Gastroesophageal sphincter (tissue), 3 donors: ENCODE results near the gene GALNT17.

ENCODE experiments used
- CTCF ChIP-seq, 4 experiments: fragments of 200-600 bp in 2 of 4; fragments of 450-650 bp in 2 of 4; sonication (generic) in 1 of 4; IDR thresholded peaks; one replicate each; pipeline ENCODE4 v1.5.1; 2017 to 2019; ENCODE audit warnings: antibody characterized with exemption in 4 of 4, mild to moderate bottlenecking in 2 of 4, moderate library complexity in 2 of 4
- POLR2A ChIP-seq, 2 donors: fragments of 450-650 bp; IDR thresholded peaks; one replicate each; pipeline ENCODE4 v1.6.1; 2017; ENCODE audit warnings: antibody characterized with exemption in 2 of 2, mild to moderate bottlenecking in 2 of 2, moderate library complexity in 1 of 2
- POLR2AphosphoS5 ChIP-seq: sonication (generic); formaldehyde crosslinking; IDR thresholded peaks from one replicate; pipeline ENCODE4 v1.6.1; 2017; ENCODE audit warnings: antibody characterized with exemption

- TF ChIP-seq POLR2A (IDR thresholded peaks at IDR 0.05) = no peak
- no peak for TF ChIP-seq CTCF (IDR thresholded peaks at IDR 0.05)
- no peak for TF ChIP-seq POLR2AphosphoS5
Measured at GRCh38 chr7:71424166-71425035, 292.5 kb downstream of the GALNT17 start.
